Cardiac muscle cell (in vitro differentiated cells and primary cell): ENCODE data around the gene TTLL5. TPM values are rescaled to one million over a fixed set of nuclear protein-coding genes. Genes with fewer than 3 reads are reported as not detected.

Source experiments
- DNase-seq, 2 donors: peaks; one replicate each; pipeline versions ENCODE4 v3.0.0 to v3.0.0-alpha.2; 2010 to 2017; ENCODE audit warnings: low read depth in 1 of 2, low spot score in 1 of 2
- H3K27ac ChIP-seq: fragments of 200-600 bp; sonication (generic); 2 replicates; pipeline ENCODE4 v1.5.1; 2016
- H3K27me3 ChIP-seq: fragments of 200-600 bp; sonication (generic); 2 replicates; pipeline ENCODE4 v1.6.0; 2016; ENCODE audit warnings: control low read depth
- H3K36me3 ChIP-seq: fragments of 200-600 bp; sonication (generic); 2 replicates; pipeline ENCODE4 v1.5.1; 2016; ENCODE audit warnings: control low read depth
- H3K4me1 ChIP-seq: fragments of 200-600 bp; sonication (generic); 2 replicates; pipeline ENCODE4 v1.8.1; 2017; ENCODE audit warnings: low read depth, mild to moderate bottlenecking, mixed run types
- H3K4me3 ChIP-seq: fragments of 200-600 bp; sonication (generic); 2 replicates; pipeline ENCODE4 v1.5.1; 2016; ENCODE audit warnings: mild to moderate bottlenecking
- H3K9me3 ChIP-seq: fragments of 200-600 bp; sonication (generic); 2 replicates; pipeline ENCODE4 v1.5.1; 2017; ENCODE audit warnings: low read depth, mild to moderate bottlenecking, control low read depth
- polyA plus RNA-seq: library from polyadenylated mRNA; unstranded; fragments of >200 nt; fragmentation: Nextera tagmentation; extraction: Ambion mirVana; gene quantifications from 2 replicates; pipeline ENCODE4 v1.2.1, GENCODE V29; 2016
- total RNA-seq: library from RNA; depleted of rRNA; stranded (reverse); fragments of >200 nt; gene quantifications from 2 replicates; pipeline ENCODE4 v1.2.3, GENCODE V29; 2016
- TF ChIP-seq, protein P1 (sequence below): IDR thresholded peaks from 2 replicates; pipeline ENCODE4 v1.5.1; 2012; ENCODE audit warnings: low read depth, mild to moderate bottlenecking, low read length

The TTLL5 gene
- total and polyA plus RNA-seq, 2 experiments from 2014 or later: 24.1 to 28.4 TPM

DNA sequence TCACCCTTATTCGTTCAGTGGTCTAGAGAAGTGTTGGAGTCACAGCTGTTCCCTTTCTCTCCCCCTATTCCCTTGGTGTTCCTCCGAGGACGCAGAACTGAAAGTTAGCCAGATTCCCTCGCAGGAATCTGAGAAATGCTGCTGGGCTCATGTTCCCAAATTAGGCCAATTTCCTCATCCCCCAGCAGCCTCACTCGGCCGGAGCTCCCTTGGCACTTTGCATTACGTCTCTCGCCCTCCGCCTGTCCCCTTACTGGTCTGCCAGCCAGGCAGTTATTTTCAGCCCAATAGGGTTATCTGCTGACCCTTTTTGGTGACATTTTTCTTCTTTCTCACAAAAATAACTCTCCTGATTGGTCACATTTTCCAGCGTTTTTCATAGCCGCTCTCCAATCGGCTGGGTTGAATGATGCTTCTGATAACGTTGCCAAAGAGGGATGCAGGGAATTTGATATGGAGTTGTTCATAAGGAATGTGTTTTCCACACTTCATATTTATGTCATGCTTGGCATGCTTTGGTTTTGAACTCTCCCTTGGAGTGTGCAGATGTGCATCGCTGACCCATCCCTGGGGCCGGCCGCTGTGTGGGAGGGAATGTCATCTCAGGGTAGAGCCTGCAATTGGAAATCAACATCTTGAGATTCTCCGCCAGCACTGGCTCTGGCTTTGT, 334.5 kb downstream of the TTLL5 start:
- Histone ChIP-seq H3K27ac (no peak overlapping the region), H3K4me1 (no peaks in the 10 kb centered on the region), H3K27me3 (no peaks in the 10 kb centered on the region), H3K4me3 (no peak overlapping the region), H3K9me3 (no peaks in the 10 kb centered on the region), H3K36me3 (peaks cover 12% of the 10 kb centered on the region)
- DNase-seq: peak in 1 of 2 donors; percentile 89
- TF ChIP-seq, protein P1, sequence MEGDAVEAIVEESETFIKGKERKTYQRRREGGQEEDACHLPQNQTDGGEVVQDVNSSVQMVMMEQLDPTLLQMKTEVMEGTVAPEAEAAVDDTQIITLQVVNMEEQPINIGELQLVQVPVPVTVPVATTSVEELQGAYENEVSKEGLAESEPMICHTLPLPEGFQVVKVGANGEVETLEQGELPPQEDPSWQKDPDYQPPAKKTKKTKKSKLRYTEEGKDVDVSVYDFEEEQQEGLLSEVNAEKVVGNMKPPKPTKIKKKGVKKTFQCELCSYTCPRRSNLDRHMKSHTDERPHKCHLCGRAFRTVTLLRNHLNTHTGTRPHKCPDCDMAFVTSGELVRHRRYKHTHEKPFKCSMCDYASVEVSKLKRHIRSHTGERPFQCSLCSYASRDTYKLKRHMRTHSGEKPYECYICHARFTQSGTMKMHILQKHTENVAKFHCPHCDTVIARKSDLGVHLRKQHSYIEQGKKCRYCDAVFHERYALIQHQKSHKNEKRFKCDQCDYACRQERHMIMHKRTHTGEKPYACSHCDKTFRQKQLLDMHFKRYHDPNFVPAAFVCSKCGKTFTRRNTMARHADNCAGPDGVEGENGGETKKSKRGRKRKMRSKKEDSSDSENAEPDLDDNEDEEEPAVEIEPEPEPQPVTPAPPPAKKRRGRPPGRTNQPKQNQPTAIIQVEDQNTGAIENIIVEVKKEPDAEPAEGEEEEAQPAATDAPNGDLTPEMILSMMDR: no peak

DNA sequence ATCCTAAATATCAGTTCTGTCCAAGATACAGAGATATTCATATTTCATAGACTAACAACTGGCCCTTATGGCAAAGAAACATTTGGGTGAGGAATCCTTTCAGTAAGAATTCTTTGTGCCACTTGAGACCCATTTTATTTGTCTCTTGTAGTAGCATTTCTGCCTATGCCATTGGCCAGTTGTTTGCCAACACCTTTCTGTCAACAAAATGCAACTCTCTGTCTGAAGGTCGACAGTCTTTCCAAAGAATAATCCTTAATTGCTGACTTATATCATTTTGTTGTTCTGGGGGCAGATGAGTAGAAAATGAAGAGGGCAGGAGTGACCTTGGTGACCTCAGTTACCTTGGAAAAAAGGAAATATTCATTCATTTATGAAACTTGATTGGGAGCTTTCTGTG, 335.4 kb downstream of the TTLL5 start:
- Histone ChIP-seq H3K27me3 (no peaks in the 10 kb centered on the region), H3K4me3 (no peak overlapping the region), H3K9me3 (no peaks in the 10 kb centered on the region), H3K27ac (no peak overlapping the region), H3K4me1 (no peaks in the 10 kb centered on the region), H3K36me3 (peaks cover 14% of the 10 kb centered on the region)
- TF ChIP-seq, protein P1: no peak
- DNase-seq: no peak

- H3K4me1 ChIP-seq: no peaks in the 10 kb centered on the region
- H3K9me3 ChIP-seq: no peaks in the 10 kb centered on the region
- DNase-seq: peak; percentile 26 to 32
- H3K4me3 ChIP-seq: no peak overlapping the region
- H3K27ac ChIP-seq: no peak overlapping the region
- peaks cover 12% of the 10 kb centered on the region for H3K36me3 ChIP-seq
- TF ChIP-seq, protein P1: no peak
- no peaks in the 10 kb centered on the region for H3K27me3 ChIP-seq
Measured at GRCh38 chr14:75999511-76000190, 338.6 kb downstream of the TTLL5 start.

DNA sequence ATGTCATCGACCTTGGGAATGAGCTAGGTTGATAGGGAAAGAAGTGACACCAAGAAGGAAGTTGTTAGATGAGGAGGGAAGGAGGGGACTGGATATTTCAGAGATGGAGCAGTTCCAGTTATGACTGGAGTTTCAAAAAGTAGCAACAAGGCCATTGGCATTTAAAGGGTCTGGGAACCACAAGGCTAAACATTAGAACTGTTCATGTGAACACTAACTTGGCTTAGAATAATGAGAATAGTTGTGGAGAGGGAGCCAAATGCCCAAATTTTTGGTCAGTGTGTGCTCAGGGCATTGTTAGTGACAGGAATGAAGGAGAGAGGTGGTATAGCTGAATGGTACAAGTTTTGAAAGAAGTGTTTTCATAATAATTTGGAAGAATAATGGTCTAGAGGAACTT, 341.3 kb downstream of the TTLL5 start:
- H3K4me3 ChIP-seq: no peak overlapping the region
- H3K9me3 ChIP-seq: no peaks in the 10 kb centered on the region
- no peak for DNase-seq
- H3K4me1 ChIP-seq: no peaks in the 10 kb centered on the region
- TF ChIP-seq, protein P1: no peak
- no peak overlapping the region for H3K27ac ChIP-seq
- H3K27me3 ChIP-seq: no peaks in the 10 kb centered on the region
- H3K36me3 ChIP-seq: peaks cover 9% of the 10 kb centered on the region

Other genes with a start within 250 kb of the TTLL5 start
- 15.2 and 22.0 TPM in 2 replicates for gene JDP2, start 233.2 kb upstream of the TTLL5 start, total RNA-seq
- gene JDP2, start 233.2 kb upstream of the TTLL5 start, polyA plus RNA-seq: 9.7 and 12.5 TPM in 2 replicates
- gene BATF, start 138.8 kb upstream of the TTLL5 start, total RNA-seq: not detected in 2 replicates
- gene BATF, start 138.8 kb upstream of the TTLL5 start, polyA plus RNA-seq: not detected in 2 replicates
- gene FLVCR2, start 82.6 kb upstream of the TTLL5 start, total RNA-seq: 1.8 and 3.6 TPM in 2 replicates
- 1.9 and 4.0 TPM in 2 replicates for gene FLVCR2, start 82.6 kb upstream of the TTLL5 start, polyA plus RNA-seq
- gene ERG28, start 370 bp upstream of the TTLL5 start, total RNA-seq: 12.7 and 18.1 TPM in 2 replicates
- 33.6 and 60.7 TPM in 2 replicates for gene ERG28, start 370 bp upstream of the TTLL5 start, polyA plus RNA-seq